Adipocyte (in vitro differentiated cells): Measurements from ENCODE around the gene TAPBP.

Experiments used
- DNase-seq: peaks from one replicate; pipeline ENCODE4 v3.0.0-alpha.2; 2015; ENCODE audit warnings: low read depth
- H3K27me3 ChIP-seq: replicated peaks from 2 replicates; pipeline ENCODE4 v1.7.0; 2013; ENCODE audit warnings: mild to moderate bottlenecking, low read length, moderate library complexity; ENCODE audit not compliant: control insufficient read depth, insufficient read depth
- H3K36me3 ChIP-seq: 2 replicates; pipeline ENCODE4 v1.7.0; 2013; ENCODE audit warnings: low read length, mild to moderate bottlenecking, moderate library complexity; ENCODE audit not compliant: control insufficient read depth, insufficient read depth, severe bottlenecking
- H3K4me1 ChIP-seq: 2 replicates; pipeline ENCODE4 v1.7.0; 2013; ENCODE audit warnings: mild to moderate bottlenecking, low read length, moderate library complexity; ENCODE audit not compliant: control insufficient read depth, insufficient read depth
- H3K4me3 ChIP-seq: 2 replicates; pipeline ENCODE4 v1.7.0; 2013; ENCODE audit warnings: mild to moderate bottlenecking, low read length, moderate library complexity
- H3K9ac ChIP-seq: 2 replicates; pipeline ENCODE4 v1.7.0; 2013; ENCODE audit warnings: mild to moderate bottlenecking, low read length, moderate library complexity
- H3K9me3 ChIP-seq: 2 replicates; pipeline ENCODE4 v1.7.0; 2013; ENCODE audit warnings: mild to moderate bottlenecking, low read length, moderate library complexity; ENCODE audit not compliant: control insufficient read depth

TAPBP gene

GRCh38 chr6:33318426-33319073 is 4.7 kb upstream of the TAPBP start:
- Histone ChIP-seq H3K36me3 (peaks cover 15% of the 10 kb centered on the region), H3K4me3 (peak overlapping the region; percentile 85)

GRCh38 chr6:33317669-33318425 is 4.0 kb upstream of the TAPBP start, which contains the start of gene ZBTB22:
ZBTB22 (minus strand) TSS chr6:33317744; CDS start chr6:33316916, 828 bp downstream.
- no peaks in the 10 kb centered on the region for H3K9me3 ChIP-seq
- H3K27me3 ChIP-seq, result no peaks in the 10 kb centered on the region
- H3K4me1 ChIP-seq, result peaks cover 56% of the 10 kb centered on the region

More at GRCh38 chr6:33318426-33319073, 4.7 kb upstream of the TAPBP start:
- Histone ChIP-seq H3K9ac (peak overlapping the region; percentile 80), H3K27me3 (no peaks in the 10 kb centered on the region), H3K9me3 (no peaks in the 10 kb centered on the region), H3K4me1 (peaks cover 57% of the 10 kb centered on the region)
- DNase-seq, result no peak

GRCh38 chr6:33317419-33317668 is 3.5 kb upstream of the TAPBP start:
- Histone ChIP-seq H3K4me1 (peaks cover 58% of the 10 kb centered on the region), H3K9me3 (no peaks in the 10 kb centered on the region), H3K36me3 (peaks cover 15% of the 10 kb centered on the region), H3K4me3 (peak overlapping the region; percentile 66), H3K27me3 (no peaks in the 10 kb centered on the region), H3K9ac (no peak overlapping the region)
- DNase-seq, result peak; percentile 84

More at GRCh38 chr6:33317669-33318425, 4.0 kb upstream of the TAPBP start, which contains the start of gene ZBTB22:
- H3K9ac ChIP-seq, result peak within 1 kb of the TSS; percentile 80
- DNase-seq, result peak; percentile 100
- H3K36me3 ChIP-seq, result peaks cover 15% of the 10 kb centered on the region
- peak within 1 kb of the TSS; percentile 85 for H3K4me3 ChIP-seq

GRCh38 chr6:33316603-33317418 is 2.9 kb upstream of the TAPBP start:
- no peaks in the 10 kb centered on the region for H3K27me3 ChIP-seq
- H3K4me3 ChIP-seq, result peak overlapping the region; percentile 66
- no peaks in the 10 kb centered on the region for H3K9me3 ChIP-seq
- no peak overlapping the region for H3K9ac ChIP-seq
- DNase-seq, result no peak
- peaks cover 15% of the 10 kb centered on the region for H3K36me3 ChIP-seq
- H3K4me1 ChIP-seq, result peaks cover 58% of the 10 kb centered on the region

- H3K4me1 ChIP-seq, result peaks cover 52% of the 10 kb centered on the region
- H3K4me3 ChIP-seq, result no peak overlapping the region
- H3K36me3 ChIP-seq, result peaks cover 15% of the 10 kb centered on the region
- H3K9ac ChIP-seq, result no peak overlapping the region
- no peaks in the 10 kb centered on the region for H3K9me3 ChIP-seq
- no peak for DNase-seq
- H3K27me3 ChIP-seq, result no peaks in the 10 kb centered on the region
Observed at GRCh38 chr6:33315793-33316602, 2.1 kb upstream of the TAPBP start.

- H3K4me3 ChIP-seq, result peak overlapping the region; percentile 95
- peaks cover 15% of the 10 kb centered on the region for H3K36me3 ChIP-seq
- H3K4me1 ChIP-seq, result peaks cover 44% of the 10 kb centered on the region
- peak; percentile 35 for DNase-seq
- no peaks in the 10 kb centered on the region for H3K9me3 ChIP-seq
- no peaks in the 10 kb centered on the region for H3K27me3 ChIP-seq
- H3K9ac ChIP-seq, result peak overlapping the region; percentile 99
Observed at GRCh38 chr6:33314943-33315792, 1.3 kb upstream of the TAPBP start.

- H3K9me3 ChIP-seq, result no peaks in the 10 kb centered on the region
- peak; percentile 76 for DNase-seq
- H3K9ac ChIP-seq, result peak overlapping the region; percentile 99
- peak overlapping the region; percentile 95 for H3K4me3 ChIP-seq
- H3K36me3 ChIP-seq, result peaks cover 11% of the 10 kb centered on the region
- H3K27me3 ChIP-seq, result no peaks in the 10 kb centered on the region
- H3K4me1 ChIP-seq, result peaks cover 38% of the 10 kb centered on the region
Observed at GRCh38 chr6:33314515-33314942, 651 bp upstream of the TAPBP start.

GRCh38 chr6:33313105-33313708 is 671 bp downstream of the TAPBP start:
- no peaks in the 10 kb centered on the region for H3K36me3 ChIP-seq
- no peaks in the 10 kb centered on the region for H3K27me3 ChIP-seq
- DNase-seq, result peak; percentile 60
- peak overlapping the region; percentile 99 for H3K9ac ChIP-seq
- no peaks in the 10 kb centered on the region for H3K9me3 ChIP-seq
- H3K4me1 ChIP-seq, result peaks cover 25% of the 10 kb centered on the region
- H3K4me3 ChIP-seq, result peak overlapping the region; percentile 95

GRCh38 chr6:33312361-33313104 is 1.3 kb downstream of the TAPBP start:
- DNase-seq, result peak; percentile 59
- Histone ChIP-seq H3K4me1 (peaks cover 23% of the 10 kb centered on the region), H3K9me3 (no peaks in the 10 kb centered on the region), H3K36me3 (no peaks in the 10 kb centered on the region), H3K27me3 (no peaks in the 10 kb centered on the region), H3K4me3 (peak overlapping the region; percentile 95), H3K9ac (peak overlapping the region; percentile 99)
